ENCODE data around the gene FAM9C.
A peak's percentile ranks its signal among the peaks of the same experiment; 100 is the strongest.
"Not testable (repeated sequence)": the region's sequence is repeated elsewhere in the genome, so short reads cannot be mapped to it uniquely, and the experiment has no call there.

The FAM9C gene

GRCh38 chrX:13044441-13044840 is at the start of gene FAM9C:
TSS of gene FAM9C (minus strand) at chrX:13044620. CDS start at chrX:13043789, 831 bp downstream.
- no peak for DNase-seq

GRCh38 chrX:13093529-13094140 is 49.2 kb upstream of the FAM9C start:
- no peak for DNase-seq

GRCh38 chrX:13092455-13092941 is 48.1 kb upstream of the FAM9C start:
- no peak for DNase-seq

- no peak for DNase-seq
These were observed 46.8 kb upstream of the FAM9C start for GRCh38 chrX:13091111-13091765.

- DNase-seq = no peak
These were observed 46.1 kb upstream of the FAM9C start for GRCh38 chrX:13090339-13091110.

GRCh38 chrX:13090027-13090338 is 45.6 kb upstream of the FAM9C start:
- no peak for DNase-seq

GRCh38 chrX:13088156-13088487 is 43.7 kb upstream of the FAM9C start:
- no peak for DNase-seq

GRCh38 chrX:13087322-13088155 is 43.1 kb upstream of the FAM9C start:
- no peak for DNase-seq

- DNase-seq = not testable (repeated sequence)
These were observed 42.4 kb upstream of the FAM9C start for GRCh38 chrX:13086793-13087321.

GRCh38 chrX:13086076-13086475 is 41.7 kb upstream of the FAM9C start:
- DNase-seq = no peak

GRCh38 chrX:13085526-13085925 is 41.1 kb upstream of the FAM9C start:
- no peak for DNase-seq

- DNase-seq = no peak
These were observed 40.2 kb upstream of the FAM9C start for GRCh38 chrX:13084611-13085010.

GRCh38 chrX:13083755-13084326 is 39.4 kb upstream of the FAM9C start:
- not testable (repeated sequence) for DNase-seq

GRCh38 chrX:13082206-13083065 is 38.0 kb upstream of the FAM9C start:
- no peak for DNase-seq

GRCh38 chrX:13081395-13082205 is 37.2 kb upstream of the FAM9C start:
- no peak for DNase-seq

- DNase-seq = no peak
These were observed 35.8 kb upstream of the FAM9C start for GRCh38 chrX:13080128-13080795.

- DNase-seq = peak; percentile 24
These were observed 34.5 kb upstream of the FAM9C start for GRCh38 chrX:13078739-13079444.

GRCh38 chrX:13077168-13077567 is 32.7 kb upstream of the FAM9C start:
- DNase-seq = no peak

GRCh38 chrX:13076176-13076961 is 31.9 kb upstream of the FAM9C start:
- DNase-seq = no peak

Measured in NCI-H510A treated with DMSO at 0.1 percent for 48 hours (cell line).